K562 (cell line): ENCODE data around the gene IGF1R. TPM values are rescaled to one million over a fixed set of nuclear protein-coding genes. Genes with fewer than 3 reads are reported as not detected.

ENCODE experiments used
- ATAC-seq: fragments of 200-7000 bp; cut with Tn5 transposase; 3 replicates; pipeline ENCODE4 v1.9.1; 2020; ENCODE audit warnings: moderate library complexity
- BruUV-seq: library from RNA; stranded (reverse); fragments of 400-500 nt; replicated peaks from 2 replicates; lab custom pipeline; 2021; lab: Mats Ljungman, UMichigan
- CTCF ChIA-PET: fragments of 300-600 bp; formaldehyde crosslinking; extraction: SDS; loops from one replicate; lab custom pipeline; 2021; ENCODE audit warnings: low intra/inter-chr PET ratio; lab: Yijun Ruan, JAX
- POLR2A ChIA-PET: fragments of 300-600, 350-650 bp; sonication (Branson Sonifier 250); formaldehyde crosslinking; extraction: SDS; loops from one replicate; lab custom pipeline; 2021; ENCODE audit warnings: antibody characterized with exemption, inconsistent platforms; lab: Yijun Ruan, JAX
- DNase-seq, 4 experiments: peaks; one replicate each; pipeline versions ENCODE4 v3.0.0 to v3.0.0-alpha.2; 2011 to 2018; ENCODE audit warnings: low spot score in 3 of 4, mixed read lengths in 3 of 4; ENCODE audit errors: extremely low read depth in 1 of 4
- FAIRE-seq: peaks from 2 replicates; lab custom pipeline; 2011; peaks lifted over from hg19 to GRCh38; lab: Jason Lieb, UNC
- H2AFZ ChIP-seq: 2 replicates; pipeline ENCODE4 v1.6.0; 2011; ENCODE audit warnings: low read depth, low read length, control low read depth, inconsistent platforms
- H3K27ac ChIP-seq: fragments of 200-600 bp; 3 replicates; pipeline ENCODE4 v1.8.0; 2011; ENCODE audit warnings: low read depth, mild to moderate bottlenecking, control low read depth, inconsistent platforms, low read length, moderate library complexity, mixed read lengths; ENCODE audit errors: extremely low read depth
- H3K27me3 ChIP-seq, 2 experiments: fragments of 300-600 bp in 1 of 2; 2 replicates in 1 of 2; 3 replicates in 1 of 2; pipeline versions ENCODE4 v1.6.0 to v1.8.0; 2011; ENCODE audit warnings: inconsistent platforms in 2 of 2, low read length in 2 of 2, mild to moderate bottlenecking in 1 of 2, mixed read lengths in 1 of 2, moderate library complexity in 1 of 2; ENCODE audit not compliant: control insufficient read depth in 2 of 2, insufficient read depth in 2 of 2
- H3K36me3 ChIP-seq: fragments of 300-600 bp; 3 replicates; pipeline ENCODE4 v1.8.0; 2011; ENCODE audit warnings: mild to moderate bottlenecking, low read length, inconsistent platforms; ENCODE audit not compliant: control insufficient read depth, insufficient read depth
- H3K4me1 ChIP-seq, 2 experiments: fragments of 200-600 bp in 1 of 2; replicated peaks in 1 of 2; 2 replicates in 1 of 2; 3 replicates in 1 of 2; pipeline versions ENCODE4 v1.5.1 to v1.8.0; 2011; ENCODE audit warnings: inconsistent platforms in 2 of 2, low read length in 2 of 2, mild to moderate bottlenecking in 1 of 2, mixed read lengths in 1 of 2, moderate library complexity in 1 of 2; ENCODE audit not compliant: control insufficient read depth in 2 of 2, insufficient read depth in 2 of 2
- H3K4me2 ChIP-seq: 2 replicates; pipeline ENCODE4 v1.6.1; 2011; ENCODE audit warnings: low read length, control low read depth, inconsistent platforms, mixed read lengths; ENCODE audit not compliant: insufficient read depth
- H3K4me3 ChIP-seq: fragments of 200-600 bp; sonication (generic), shearing (Covaris generic); 2 replicates; pipeline ENCODE4 v1.5.1; 2016; ENCODE audit warnings: control low read depth, inconsistent platforms
- H3K79me2 ChIP-seq: fragments of 200-600 bp; 3 replicates; pipeline ENCODE4 v1.8.0; 2011; ENCODE audit warnings: low read length, inconsistent platforms; ENCODE audit not compliant: control insufficient read depth, insufficient read depth
- H3K9ac ChIP-seq, 2 experiments: 2 replicates each; pipeline versions ENCODE4 v1.6.0 to v1.6.1; 2011; ENCODE audit warnings: low read depth in 2 of 2, low read length in 2 of 2, control low read depth in 1 of 2, inconsistent platforms in 1 of 2, mild to moderate bottlenecking in 1 of 2, mixed read lengths in 1 of 2; ENCODE audit not compliant: insufficient read depth in 1 of 2
- H3K9me1 ChIP-seq: one replicate; pipeline ENCODE4 v1.6.0; 2011; ENCODE audit warnings: inconsistent platforms, mild to moderate bottlenecking, low read length, moderate library complexity; ENCODE audit not compliant: control insufficient read depth, insufficient read depth
- H3K9me3 ChIP-seq: replicated peaks from 2 replicates; pipeline ENCODE4 v1.5.1; 2011; ENCODE audit warnings: low read depth, low read length, inconsistent platforms; ENCODE audit not compliant: control insufficient read depth, insufficient read depth
- H4K20me1 ChIP-seq: replicated peaks from 2 replicates; pipeline ENCODE4 v1.6.1; 2011; ENCODE audit warnings: low read length, inconsistent platforms, mixed read lengths; ENCODE audit not compliant: control insufficient read depth, insufficient read depth
- BRF1 ChIP-seq: IDR thresholded peaks from 3 replicates; pipeline ENCODE4 v1.6.1; 2011; ENCODE audit warnings: borderline replicate concordance, mild to moderate bottlenecking; ENCODE audit not compliant: insufficient read length; ENCODE audit errors: extremely low read depth
- CBX8 ChIP-seq: fragments of 200-600 bp; sonication (generic); IDR thresholded peaks from 2 replicates; pipeline ENCODE4 v1.6.1; 2012; ENCODE audit warnings: borderline replicate concordance, mixed run types, low read depth, mild to moderate bottlenecking, moderate library complexity, mixed read lengths, low read length, control low read depth, inconsistent platforms; ENCODE audit not compliant: poor library complexity, severe bottlenecking; ENCODE audit errors: extremely low read depth
- CSDE1 ChIP-seq, 2 experiments: fragments of 450-650 bp; IDR thresholded peaks; 2 replicates each; pipeline ENCODE4 v1.6.1; 2016; ENCODE audit warnings: mild to moderate bottlenecking in 1 of 2
- KAT2B ChIP-seq: IDR thresholded peaks from one replicate; pipeline ENCODE4 v1.6.1; 2012; ENCODE audit warnings: low read depth, mild to moderate bottlenecking, control low read depth, inconsistent platforms, low read length, moderate library complexity
- POLR3G ChIP-seq: IDR thresholded peaks from 2 replicates; pipeline ENCODE4 v1.6.1; 2011; ENCODE audit not compliant: insufficient read length, insufficient replicate concordance; ENCODE audit errors: extremely low read depth
- ZC3H11A ChIP-seq: IDR thresholded peaks from 2 replicates; pipeline ENCODE4 v1.6.1; 2012; ENCODE audit warnings: low read depth, low read length, improper control_type of control experiment
- ZNF175 ChIP-seq: fragments of 200-800 bp; sonication (Bioruptor generic); IDR thresholded peaks from 2 replicates; pipeline ENCODE4 v1.6.1; 2016; ENCODE audit warnings: low read depth, mild to moderate bottlenecking, missing genetic modification characterization, missing compliant biosample characterization
- WGBS: fragments of 100-300 bp; shearing (Covaris generic); methylation state at CpG from one replicate; pipeline ENCODE4 v1.1.6; 2016; ENCODE audit warnings: low coverage, mixed read lengths; ENCODE audit not compliant: insufficient coverage; ENCODE audit errors: missing lambda C conversion rate; 5-methylcytosine and 5-hydroxymethylcytosine counted together
- in situ Hi-C: fragments of 300-500 bp; cut with MboI; formaldehyde crosslinking; loops from 4 replicates; pipeline ENCODE4 v1.15.0; 2018; ENCODE audit warnings: inconsistent platforms, mixed read lengths
- intact Hi-C: fragments of 100-400 bp; cut with micrococcal nuclease; formaldehyde crosslinking; loops from 2 replicates; pipeline ENCODE4 v1.14.2; 2022
- polyA plus RNA-seq, 8 experiments: library from polyadenylated mRNA; depleted of rRNA in 4 of 8; stranded (reverse) in 5 of 8; unstranded in 3 of 8; fragments of >200 nt; fragmentation: Nextera tagmentation in 2 of 8; fragmentation: Illumina TruSeq in 1 of 8; extraction: Ambion mirVana in 2 of 8; extraction: Trizol in 1 of 8; gene quantifications; 2 replicates each; pipeline versions ENCODE4 v1.2.1 to v1.2.3, GENCODE V29; 2011 to 2014; ENCODE audit warnings: inconsistent platforms in 1 of 8, missing spikeins in 1 of 8
- total RNA-seq, 7 experiments: library from RNA; depleted of rRNA in 6 of 7; stranded (reverse); fragments of >200 nt in 6 of 7; fragmentation: Illumina TruSeq in 2 of 7; extraction: Trizol in 2 of 7; gene quantifications; 2 replicates each; pipeline versions ENCODE4 v1.2.1 to v1.2.3, GENCODE V29; 2011 to 2021; ENCODE audit warnings: low replicate concordance in 1 of 7
- TF ChIP-seq, protein P1 (sequence below): fragments of 250-450 bp; sonication (Bioruptor Pico); IDR thresholded peaks from 2 replicates; pipeline ENCODE4 v1.8.0; 2021; ENCODE audit warnings: mild to moderate bottlenecking, moderate library complexity

IGF1R gene
- total and polyA plus RNA-seq, 9 of the 15 experiments (the other 6 are each of a cell fraction or from before 2014, with no cell fraction given) = 0.35 to 8.0 (median 1.6) TPM

DNA sequence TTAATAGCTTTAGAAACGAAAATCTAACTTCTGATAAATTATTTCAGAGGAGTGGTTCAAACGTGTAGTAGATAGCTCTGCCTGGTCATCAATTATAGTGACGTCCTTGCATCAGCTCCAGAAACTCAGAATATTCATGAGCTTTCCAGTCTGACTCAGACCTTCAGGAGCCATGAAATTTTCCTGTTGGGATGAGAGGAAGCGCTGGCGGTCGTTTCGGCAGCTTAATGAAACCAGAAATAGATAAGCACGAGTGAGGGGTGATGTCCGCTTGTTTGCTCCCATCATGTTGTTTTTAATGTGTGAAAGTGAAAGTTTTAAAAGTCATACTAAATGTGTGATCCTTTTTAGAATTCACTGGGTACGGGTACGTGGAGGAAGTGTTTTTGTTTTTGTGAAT is 218.2 kb downstream of the IGF1R start:
- FAIRE-seq (no peak), ATAC-seq (no peak), DNase-seq (no peak)
- Histone ChIP-seq H3K27me3 (peaks cover 12 to 27% of the 10 kb centered on the region in 2 experiments), H3K4me3 (no peak overlapping the region), H3K4me1 (peaks cover 10 to 13% of the 10 kb centered on the region in 2 experiments; a peak in 4 of 5 replicates), H2AFZ (0 out of 2 replicates have a peak overlapping the region, but pooled peaks have one; percentile 26), H3K4me2 (no peak overlapping the region), H3K9ac (no peak overlapping the region), H3K27ac (no peak overlapping the region), H3K79me2 (no peaks in the 10 kb centered on the region), H4K20me1 (peaks cover 6% of the 10 kb centered on the region; the same call in 1 of the 2 replicates), H3K36me3 (no peaks in the 10 kb centered on the region), H3K9me3 (no peaks in the 10 kb centered on the region), H3K9me1 (no peaks in the 10 kb centered on the region)
- in situ Hi-C loops = no loop called here
- CTCF ChIA-PET = no interaction called here
- WGBS = 22% methylated on average over 11 of the region's 11 CpGs
- TF ChIP-seq CBX8 = peak; percentile 46
- no peak for TF ChIP-seq CSDE1 (IDR thresholded peaks at IDR 0.05)
- TF ChIP-seq ZNF175 = no peak
- TF ChIP-seq, protein P1, sequence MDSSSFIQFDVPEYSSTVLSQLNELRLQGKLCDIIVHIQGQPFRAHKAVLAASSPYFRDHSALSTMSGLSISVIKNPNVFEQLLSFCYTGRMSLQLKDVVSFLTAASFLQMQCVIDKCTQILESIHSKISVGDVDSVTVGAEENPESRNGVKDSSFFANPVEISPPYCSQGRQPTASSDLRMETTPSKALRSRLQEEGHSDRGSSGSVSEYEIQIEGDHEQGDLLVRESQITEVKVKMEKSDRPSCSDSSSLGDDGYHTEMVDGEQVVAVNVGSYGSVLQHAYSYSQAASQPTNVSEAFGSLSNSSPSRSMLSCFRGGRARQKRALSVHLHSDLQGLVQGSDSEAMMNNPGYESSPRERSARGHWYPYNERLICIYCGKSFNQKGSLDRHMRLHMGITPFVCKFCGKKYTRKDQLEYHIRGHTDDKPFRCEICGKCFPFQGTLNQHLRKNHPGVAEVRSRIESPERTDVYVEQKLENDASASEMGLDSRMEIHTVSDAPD (CRISPR knock-in tag) = no peak
- no peak for TF ChIP-seq KAT2B
- no peak for TF ChIP-seq BRF1
- no peak for TF ChIP-seq ZC3H11A
- TF ChIP-seq POLR3G = no peak
- intact Hi-C loops = no loop called here
- BruUV-seq = no TSS peak
- POLR2A ChIA-PET = interaction anchor here (0.6 kb wide), 1 partner anchor 8 kb away, joined by 3 read pairs; no protein-coding TSS in a partner anchor
